GM19324 (cell line): ENCODE measurements around the gene TEX51.

Experiments
- ATAC-seq: cut with Tn5 transposase; IDR thresholded peaks from one replicate; pipeline ENCODE4 v1.9.1; 2021; ENCODE audit warnings: mild to moderate bottlenecking, moderate library complexity; ENCODE audit not compliant: unreplicated experiment, low FRiP score

TEX51 gene

DNA sequence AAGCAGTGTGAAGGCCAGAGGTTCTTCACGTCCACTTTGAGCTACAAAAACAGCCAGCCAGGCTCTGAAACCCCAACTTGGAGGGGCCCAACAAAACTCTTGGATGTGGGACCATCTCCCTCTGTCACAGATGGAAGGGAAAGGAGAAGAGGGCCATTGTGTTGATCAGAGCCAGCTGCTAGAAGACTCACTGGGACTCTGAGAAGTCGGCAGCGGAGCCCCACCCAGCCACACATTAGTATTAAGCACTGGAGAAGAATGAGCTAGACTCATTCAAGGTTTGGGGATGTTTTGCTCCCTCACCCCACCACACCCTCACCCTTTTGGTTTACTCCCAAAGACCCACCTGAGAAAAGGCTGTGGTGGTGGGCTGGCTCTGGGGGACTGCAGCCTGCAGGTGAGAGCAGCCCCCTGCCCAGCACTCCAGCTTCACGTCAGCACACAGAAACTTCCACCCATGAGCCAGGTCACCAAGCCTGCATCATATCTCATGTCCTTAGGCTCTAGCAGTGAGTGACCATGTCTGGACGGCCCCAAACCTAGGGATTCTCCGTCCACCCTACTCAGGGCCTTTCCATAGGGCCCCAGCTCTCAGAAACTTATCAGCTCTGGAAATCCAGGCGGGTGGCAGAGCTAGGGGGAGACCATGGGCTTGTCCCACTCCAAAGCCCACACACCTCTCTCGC lies 12.6 kb downstream of the TEX51 start:
- ATAC-seq: no peak

DNA sequence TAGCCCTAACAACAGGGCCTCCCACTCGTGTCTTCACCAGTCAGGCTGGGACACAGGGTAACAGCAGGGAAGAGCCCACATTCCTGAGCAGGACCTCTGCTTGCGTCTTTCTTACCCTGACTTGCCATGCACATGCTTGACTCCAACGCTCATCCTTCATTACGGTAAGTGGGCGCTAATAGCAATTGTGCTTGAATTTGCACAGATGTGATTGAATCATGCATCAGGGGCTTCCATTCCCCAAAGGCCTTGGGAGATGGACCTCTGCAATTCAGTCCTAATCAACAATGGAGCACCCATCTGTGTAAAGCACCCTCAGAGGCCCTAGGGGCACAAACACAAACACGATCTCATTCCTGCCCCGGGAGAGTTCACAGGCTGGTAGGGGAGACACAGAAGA lies 13.5 kb downstream of the TEX51 start:
- no peak for ATAC-seq

DNA sequence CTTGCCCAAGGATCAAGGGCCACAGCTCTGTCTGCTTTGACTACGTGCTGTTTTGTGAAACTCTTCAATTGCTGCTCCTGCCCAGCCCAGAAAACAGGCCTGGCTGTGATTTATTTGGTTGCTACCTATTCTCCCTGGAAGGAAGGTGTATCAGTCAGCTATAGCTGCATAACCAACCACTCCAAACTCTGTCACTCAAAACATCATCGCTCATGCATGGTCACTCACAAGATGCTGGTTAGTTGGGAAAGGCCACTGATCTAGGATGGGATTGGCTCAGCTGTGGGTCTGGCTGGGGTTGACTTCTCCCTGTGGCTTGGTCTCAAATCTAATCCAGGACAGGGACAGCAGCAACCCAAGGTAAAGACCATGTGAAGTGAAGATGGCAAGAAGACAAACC lies 14.6 kb downstream of the TEX51 start:
- ATAC-seq: no peak

DNA sequence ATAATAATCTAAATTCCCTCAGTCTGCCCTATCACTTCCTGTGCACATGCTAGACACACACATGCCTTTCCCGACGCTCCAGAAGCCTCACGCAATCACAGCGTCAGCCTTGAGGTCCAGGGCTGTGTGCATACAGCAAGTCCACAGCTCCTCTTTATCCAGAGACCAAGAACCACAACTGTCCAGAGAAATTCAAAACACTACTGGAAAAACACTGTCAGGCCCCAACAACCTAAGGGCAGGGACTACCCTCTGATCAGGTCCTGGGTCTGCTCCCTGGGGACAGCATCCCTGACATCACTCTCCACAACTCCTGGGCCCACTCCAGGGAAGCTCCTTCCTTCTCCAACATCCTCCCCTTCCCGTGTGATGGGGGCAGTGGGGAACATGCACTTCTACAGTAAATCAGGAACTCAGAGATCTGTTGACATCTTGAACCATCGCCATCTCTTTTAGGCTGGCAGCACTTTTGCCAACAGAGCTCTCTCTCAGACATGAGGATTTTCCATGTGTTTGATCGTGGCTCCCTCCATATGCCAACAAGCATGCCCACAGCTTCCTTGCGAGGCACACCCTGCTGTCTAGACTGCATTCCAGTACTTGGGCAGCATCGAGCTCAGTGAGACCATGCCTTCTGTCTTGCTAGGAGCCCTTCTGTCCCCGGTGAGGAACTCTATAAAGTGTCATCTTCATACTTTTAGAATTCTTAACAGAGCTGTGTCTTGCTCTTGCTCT lies 15.4 kb downstream of the TEX51 start:
- no peak for ATAC-seq

DNA sequence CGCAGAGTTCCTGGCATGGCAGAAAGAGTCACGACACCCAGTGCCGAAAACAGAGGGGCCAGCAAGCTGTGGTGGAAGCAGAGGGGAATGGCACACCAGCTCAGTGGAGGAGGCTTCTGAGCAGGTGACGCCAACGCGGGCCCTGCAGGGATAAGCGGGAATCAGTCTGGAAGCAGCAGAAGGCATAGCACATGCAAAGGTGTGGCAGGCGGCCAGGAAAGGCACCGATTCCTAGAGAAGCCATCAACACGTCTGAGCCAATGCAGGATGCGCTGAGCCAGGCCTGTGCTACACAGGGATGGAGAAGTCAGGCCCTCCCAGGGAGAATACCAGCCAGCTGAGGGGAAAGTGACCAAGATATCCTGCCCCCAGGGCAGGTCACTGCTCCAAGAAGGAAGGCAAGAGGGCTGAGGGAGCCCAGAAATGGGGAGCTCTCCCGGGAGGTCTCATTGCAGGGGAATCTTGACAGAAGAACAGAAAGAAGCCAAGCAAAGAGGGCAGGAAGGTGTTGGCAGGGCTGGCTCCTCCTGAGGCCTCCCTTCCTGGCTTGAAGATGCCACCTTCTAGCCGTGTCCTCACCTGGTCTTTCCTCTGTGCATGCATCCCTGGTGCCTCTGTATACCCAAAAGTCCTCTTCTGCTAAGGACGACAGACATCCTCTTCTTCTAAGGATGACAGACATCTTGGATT lies 16.3 kb downstream of the TEX51 start:
- ATAC-seq: no peak

DNA sequence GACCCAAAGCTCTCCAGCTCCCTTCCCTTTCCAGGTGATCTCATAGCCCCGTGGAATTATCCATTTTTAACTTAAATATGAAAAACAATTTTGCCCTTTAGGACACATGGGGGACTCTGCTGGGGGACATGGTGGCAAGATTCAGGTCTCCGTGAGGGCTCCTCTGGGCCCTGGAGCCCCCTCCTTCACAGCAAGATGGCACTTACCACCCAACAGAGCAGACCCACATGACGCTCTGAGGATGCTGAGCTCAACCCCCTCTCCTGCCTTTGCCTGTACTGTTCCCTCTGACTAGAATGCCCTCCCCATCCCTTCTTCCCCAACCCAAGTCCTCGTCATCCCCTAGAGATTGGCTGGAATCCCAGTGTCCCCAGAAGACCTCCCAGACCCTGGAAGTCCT lies 17.2 kb downstream of the TEX51 start:
- no peak for ATAC-seq

DNA sequence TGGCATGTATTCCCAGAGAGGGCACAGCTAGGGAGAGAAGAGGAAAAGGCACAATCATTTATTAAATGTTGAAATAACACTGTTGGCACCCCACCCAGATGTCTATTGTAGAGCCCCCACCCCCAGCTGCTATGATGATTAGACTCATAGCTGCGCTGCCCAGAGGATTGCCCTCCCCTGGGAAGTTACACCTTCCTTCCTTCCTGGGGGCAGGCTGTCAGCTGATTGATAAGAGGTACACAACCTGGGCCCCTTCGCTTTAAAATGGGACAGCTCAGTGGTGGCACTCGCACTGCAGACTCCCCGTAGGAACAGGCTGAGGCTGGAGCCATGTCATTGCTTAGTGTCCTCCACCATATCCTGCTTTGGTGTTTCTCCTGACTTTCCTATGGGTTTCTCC lies 18.1 kb downstream of the TEX51 start:
- no peak for ATAC-seq

DNA sequence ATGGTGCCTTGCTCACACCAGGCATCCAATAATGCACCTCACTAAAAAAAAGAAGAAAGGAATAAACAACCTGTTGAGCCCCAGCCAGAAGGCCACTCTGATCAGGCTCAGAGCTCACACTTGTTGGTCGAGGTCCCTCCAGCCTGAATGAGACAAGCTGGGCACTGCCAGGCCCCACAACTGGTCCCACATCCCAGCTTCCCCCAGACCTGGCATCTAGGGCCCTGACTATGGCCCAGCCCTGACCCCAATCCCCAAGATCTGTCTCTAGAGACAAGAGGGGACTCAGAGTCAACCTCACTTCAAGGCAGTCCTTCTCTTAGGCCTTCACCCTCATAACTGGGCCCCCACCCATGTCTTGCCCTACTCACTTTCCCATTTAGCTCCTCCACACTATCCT lies 22.4 kb downstream of the TEX51 start:
- no peak for ATAC-seq

DNA sequence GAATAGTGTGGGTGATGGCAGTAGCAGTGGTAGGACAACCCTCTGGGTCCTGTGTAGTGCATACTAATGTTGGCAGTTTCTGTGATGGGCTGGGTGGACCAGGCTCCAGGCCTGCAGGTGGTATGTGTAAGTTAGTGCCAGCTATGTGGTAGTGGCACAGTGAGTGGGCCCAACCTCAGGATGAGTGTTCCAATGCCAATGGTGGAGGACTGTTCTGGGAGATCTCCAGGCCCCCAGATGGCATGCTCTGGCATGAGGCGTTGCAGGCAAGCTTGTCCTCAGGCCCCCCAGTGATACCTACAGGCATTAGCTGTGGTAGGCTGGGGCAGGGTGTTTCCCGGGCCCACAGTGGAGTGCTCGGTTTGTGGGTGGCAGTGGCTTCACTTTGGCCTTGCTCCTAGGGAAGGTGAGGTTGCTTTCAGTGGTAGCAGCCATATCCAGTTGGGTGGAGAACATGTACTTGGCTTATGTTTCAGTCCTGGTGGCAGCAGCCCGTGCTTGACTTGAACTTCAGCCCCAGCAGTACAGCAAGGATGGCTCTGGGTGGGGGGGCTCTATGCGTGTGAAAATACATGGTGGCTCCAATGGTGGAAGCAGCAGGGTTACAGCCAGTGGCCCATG lies 32.4 kb downstream of the TEX51 start:
- ATAC-seq: no peak

DNA sequence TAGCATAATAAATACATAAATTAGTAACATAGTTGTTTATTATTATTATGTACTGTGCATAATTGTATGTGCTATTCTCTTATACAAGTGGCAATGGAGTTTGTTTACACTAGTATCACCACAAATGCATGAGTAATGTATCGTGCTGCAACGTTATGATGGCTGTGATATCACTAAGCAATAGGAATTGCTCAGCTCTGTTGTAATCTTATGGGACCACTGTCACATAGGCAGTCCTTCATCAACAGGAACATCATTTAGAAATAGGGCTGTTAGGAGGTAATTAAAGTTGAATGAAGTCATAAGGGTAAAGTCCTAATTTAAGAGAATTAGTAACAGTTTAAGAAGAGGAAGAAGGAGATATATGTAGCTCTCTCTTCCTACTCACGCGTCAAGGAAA lies 33.8 kb downstream of the TEX51 start:
- ATAC-seq: no peak

DNA sequence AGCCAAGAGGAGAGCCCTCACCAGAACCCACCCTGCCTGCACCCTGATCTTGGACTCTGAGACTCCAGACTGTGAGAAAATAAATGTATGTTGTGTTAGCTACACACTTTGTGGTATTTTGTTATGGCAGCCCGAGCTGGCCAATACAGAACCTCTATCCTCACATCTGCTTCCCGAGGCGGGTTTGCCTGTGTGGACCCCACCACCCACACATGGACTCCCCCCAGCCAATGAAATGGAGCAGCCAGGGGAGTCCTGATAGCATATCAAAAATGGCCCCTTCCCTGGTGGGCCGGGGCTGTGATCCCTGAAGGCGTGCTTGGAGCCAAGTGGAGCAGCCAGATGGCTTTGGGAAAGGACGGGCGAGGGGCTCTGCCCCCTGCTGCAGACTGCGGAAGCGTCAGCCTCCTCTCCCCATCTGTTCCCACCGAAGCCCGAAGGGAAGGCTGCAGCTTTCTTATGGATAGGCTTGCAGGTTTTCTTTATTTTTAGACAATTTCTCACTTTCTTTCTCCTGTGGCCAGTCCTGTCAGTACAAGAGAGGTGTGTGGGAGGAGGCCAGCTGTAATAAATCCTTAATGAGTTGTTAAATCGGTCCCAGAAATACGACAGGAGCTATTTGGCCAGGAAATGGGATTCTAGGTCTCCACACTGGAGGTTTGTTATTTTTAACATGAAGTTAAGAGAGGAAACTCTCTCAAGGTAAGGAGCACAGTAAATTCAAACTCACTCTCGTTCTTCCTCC lies 34.4 kb downstream of the TEX51 start:
- ATAC-seq: no peak

DNA sequence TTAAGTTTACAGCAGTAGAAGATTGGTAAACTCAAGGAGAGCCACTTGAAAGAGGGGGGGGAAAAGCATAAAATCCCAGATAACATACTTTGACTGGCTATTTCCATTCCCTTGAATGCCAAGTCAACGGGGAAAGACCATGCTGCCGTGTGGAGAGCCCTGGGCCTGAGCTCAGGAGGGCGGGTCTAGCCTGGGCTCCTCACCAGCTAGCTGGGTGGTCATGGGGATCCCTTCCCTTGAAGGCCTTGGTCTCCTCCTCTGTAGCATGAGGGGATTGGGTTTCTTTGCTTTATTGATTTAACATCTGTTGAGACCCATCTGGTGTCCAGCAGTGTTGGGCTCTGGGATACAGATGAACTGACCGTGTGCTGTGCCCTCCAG lies 35.0 kb downstream of the TEX51 start:
- ATAC-seq: no peak

DNA sequence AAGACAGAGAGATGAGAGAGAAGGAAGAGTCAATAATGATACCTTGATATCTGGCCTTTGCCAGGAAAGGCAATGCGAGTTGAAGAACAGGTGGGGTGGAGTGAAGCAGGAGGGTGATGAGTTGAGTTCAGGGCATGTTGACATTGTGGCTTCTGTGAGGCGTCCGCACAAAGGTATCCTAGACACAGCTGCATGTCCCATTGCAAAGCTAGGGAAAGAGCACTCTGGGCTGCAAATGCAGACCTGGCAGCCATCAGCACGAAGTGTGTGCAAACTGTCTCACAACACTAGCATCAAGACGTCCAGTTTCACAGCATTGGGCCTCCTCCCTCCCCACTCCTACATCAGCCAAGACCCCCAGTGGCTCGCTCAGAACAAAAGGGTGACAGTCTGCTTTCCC lies 36.1 kb downstream of the TEX51 start:
- ATAC-seq: no peak

DNA sequence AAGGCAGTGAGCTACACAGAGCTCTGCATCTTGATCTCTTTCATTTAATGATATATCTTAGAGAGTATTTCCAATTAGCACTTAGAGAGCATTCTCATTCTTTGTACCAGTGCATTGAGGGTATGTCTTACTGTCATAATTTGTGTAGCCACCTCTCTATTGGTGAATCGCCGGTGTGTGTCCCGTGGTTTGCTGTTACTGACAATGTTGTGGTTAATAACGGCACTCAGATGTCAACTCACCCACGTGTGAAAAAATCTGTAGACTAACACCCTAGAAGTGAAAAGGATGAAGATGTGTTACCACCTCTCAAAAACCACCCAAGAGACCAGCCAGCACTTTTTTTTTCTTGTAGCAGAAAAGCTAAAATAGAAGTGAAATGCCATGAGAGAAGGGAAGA lies 37.1 kb downstream of the TEX51 start:
- no peak for ATAC-seq

DNA sequence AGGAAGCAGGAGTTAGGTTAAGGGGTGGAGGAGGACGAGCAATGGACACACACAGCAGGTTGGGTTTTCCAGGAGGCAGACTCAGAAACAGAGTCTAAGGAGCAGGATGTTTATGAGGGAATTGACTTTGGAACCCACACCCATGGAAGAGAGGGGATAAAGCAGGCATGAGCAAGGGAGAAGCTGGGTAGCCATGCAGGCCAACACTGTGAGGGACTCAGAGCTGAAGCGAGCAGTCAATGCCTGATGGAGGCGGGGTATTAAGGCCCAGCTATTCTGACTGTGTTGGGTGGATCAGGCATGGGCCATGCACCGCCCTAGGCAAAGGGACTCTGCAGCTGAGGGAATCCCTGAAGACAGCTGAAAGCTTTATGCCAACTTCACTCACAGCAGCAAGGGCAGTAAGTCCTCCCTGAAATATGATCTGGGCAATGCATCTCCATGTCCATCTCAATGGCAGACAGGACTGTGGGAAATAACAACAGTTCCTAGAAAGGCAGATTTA lies 37.6 kb downstream of the TEX51 start:
- no peak for ATAC-seq

DNA sequence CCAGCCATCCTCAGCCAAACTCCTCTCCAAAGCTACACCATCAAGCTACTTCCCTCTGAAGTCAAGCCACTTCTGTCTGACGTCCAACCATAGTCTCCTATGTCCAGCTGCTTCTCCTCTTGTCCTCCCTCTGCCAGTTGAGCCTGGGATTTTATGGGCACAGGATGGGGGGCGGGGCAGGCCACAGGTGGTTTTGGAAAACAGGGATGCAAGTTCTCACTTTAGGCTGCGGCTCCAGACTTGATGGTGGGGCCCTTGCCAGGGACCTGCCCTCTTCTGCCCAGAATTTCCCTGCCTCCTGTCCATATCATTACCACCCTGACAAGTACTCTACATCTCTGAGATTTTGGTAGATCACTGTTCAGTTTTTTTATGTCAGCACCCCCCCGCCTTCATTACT lies 41.6 kb downstream of the TEX51 start:
- ATAC-seq: no peak

DNA sequence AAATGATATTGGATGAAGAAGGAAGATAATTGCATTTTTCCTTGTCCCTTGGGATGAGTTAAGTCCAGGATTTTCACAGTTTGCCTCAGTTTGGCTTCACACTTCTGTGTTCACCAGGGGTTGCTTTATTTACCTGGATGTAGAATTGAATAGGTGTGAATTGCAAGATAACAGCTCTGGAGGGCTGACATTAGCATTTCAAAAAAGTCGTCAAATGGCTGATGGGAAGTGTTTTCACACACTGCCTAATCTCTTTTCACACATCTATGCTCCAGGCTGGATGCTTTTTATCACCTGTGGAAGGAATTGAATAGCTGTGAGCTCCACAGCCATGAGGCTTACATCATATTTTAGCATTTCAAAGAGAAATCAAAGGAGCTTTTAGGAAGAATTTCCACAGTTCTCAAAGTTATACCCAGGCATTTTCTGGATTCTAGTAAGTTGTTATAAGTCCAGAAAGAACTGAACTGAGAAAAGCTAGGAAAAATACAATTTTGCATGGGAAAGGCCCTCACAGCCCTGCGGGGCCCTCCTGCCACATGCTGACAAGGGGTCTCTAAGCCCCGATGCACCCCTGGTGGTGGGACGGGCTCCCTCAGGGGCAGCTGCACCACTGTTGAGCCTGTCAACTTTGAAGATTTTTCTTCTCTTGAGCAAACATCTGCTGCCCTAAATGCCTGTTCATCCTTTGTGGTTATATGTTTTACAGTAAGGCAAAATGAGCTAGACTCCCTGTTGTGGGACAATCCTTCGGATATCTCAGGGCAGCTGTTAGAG lies 43.9 kb downstream of the TEX51 start:
- no peak for ATAC-seq

DNA sequence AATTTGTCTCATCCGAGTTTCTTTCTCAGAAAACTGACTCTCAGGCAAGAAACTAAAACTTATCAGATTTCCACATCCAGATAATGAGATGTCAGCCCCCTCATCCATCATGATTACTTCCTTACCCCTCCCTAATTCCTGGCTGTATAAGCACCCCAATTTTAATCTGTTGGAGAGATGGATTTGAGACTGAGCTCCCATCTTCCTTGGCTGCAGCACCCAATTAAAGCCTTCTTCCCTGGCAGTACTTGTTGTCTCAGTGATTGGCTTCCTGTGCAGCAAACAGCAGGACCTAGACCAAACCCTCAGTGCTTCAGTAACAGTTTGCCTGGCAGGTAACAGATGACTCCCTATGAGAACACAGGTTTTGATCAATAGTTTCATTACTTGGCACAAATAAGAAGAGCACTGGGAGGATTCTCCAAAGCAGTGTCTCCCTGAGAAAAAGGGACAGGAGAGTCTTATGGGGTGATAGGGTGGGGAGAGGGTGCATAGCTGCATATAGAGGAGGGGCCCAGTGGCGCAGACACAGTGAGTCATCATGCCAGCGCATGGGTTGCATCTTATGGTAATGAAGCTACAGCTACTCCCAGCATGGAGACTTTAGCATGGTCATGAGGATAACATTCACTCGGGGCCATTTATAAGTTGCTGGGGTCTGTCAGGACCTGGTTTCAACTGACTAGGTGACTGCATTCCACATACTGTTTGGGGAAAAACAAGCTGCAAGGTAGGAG lies 45.1 kb downstream of the TEX51 start:
- no peak for ATAC-seq

DNA sequence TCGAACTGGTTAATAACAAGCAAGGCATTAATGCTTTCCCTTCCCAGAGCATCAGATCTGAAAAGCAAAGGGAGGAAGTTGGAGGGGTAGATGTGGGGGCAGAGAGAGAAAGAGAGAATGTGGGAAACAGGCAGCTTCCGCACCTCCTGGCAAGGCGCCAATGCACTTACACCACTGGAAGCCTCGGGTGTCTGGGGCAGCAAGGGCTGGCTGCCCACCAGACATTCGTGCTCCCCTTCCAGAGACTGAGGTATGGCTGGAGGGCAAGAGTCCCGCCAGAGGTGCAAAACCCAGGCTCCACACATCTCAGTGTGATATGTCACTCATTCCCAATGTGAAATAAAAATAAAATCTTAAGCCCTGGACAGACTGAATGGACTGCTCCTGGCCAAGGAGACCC lies 46.4 kb downstream of the TEX51 start:
- ATAC-seq: no peak
